ENCODE measurements around the gene LMO1. TPM values are rescaled to one million over a fixed set of nuclear protein-coding genes. Genes with fewer than 3 reads are reported as not detected.

LMO1 gene
- total and polyA plus RNA-seq, 2 of the 13 experiments (the other 11 are each of a cell fraction or from before 2014, with no cell fraction given), result not detected

- H3K9me3 ChIP-seq (ENCODE audit: low read length), result no peaks in the 10 kb centered on the region
- no peak overlapping the region for H3K4me3 ChIP-seq (replicated peaks in 1 of 3; ENCODE audit: insufficient read depth in 1 of 3, low read depth in 2 of 3, low read length in 3 of 3)
- FAIRE-seq (no peak), DNase-seq (ENCODE audit: low spot score) (no peak), ATAC-seq (no peak)
- CTCF ChIA-PET (ENCODE audit: low intra/inter-chr PET ratio, low total read pairs), result no interaction called here
- no TSS peak for BruUV-seq (replicated peaks)
- no peak overlapping the region for H3K4me2 ChIP-seq (ENCODE audit: low read depth, low read length)
- intact Hi-C loops (cut with micrococcal nuclease; ENCODE audit: unreplicated experiment) (no loop called here), in situ Hi-C loops (cut with HindIII; ENCODE audit: extremely low pct_ligation_motif_present, low pct_unique_long_range_greater_than_20kb) (no loop called here)
- peaks cover 0 to 34% of the 10 kb centered on the region in 2 experiments; a peak in 4 of 5 replicates for H3K27me3 ChIP-seq (ENCODE audit: control insufficient read depth in 1 of 2, insufficient read depth in 2 of 2, low read length in 2 of 2)
- H3K36me3 ChIP-seq (replicated peaks in 1 of 2; ENCODE audit: control insufficient read depth in 1 of 2, insufficient read depth in 2 of 2, low read length in 2 of 2), result no peaks in the 10 kb centered on the region
- no peaks in the 10 kb centered on the region for H3K4me1 ChIP-seq (ENCODE audit: insufficient read depth, low read length)
- POLR2A ChIA-PET, result no interaction called here
- H3K9ac ChIP-seq (ENCODE audit: insufficient read depth, low read depth, low read length), result no peak overlapping the region
- no peak overlapping the region for H3K27ac ChIP-seq (ENCODE audit: extremely low read length, insufficient read depth, low read length)
- H4K20me1 ChIP-seq (ENCODE audit: insufficient read depth, low read length), result no peaks in the 10 kb centered on the region; the same call in 1 of the 2 replicates
- no peak overlapping the region for H2AFZ ChIP-seq (ENCODE audit: low read length)
- H3K79me2 ChIP-seq (ENCODE audit: insufficient read depth, low read length), result no peaks in the 10 kb centered on the region
- WGBS (ENCODE audit: low lambda C conversion rate), result 42% methylated on average over 5 of the region's 11 CpGs
- TF ChIP-seq ZBTB4 (CRISPR knock-in tag; IDR thresholded peaks at IDR 0.05; ENCODE audit: borderline replicate concordance) (no peak), CERS6 (CRISPR knock-in tag; IDR thresholded peaks at IDR 0.05) (no peak), ZNF510 (CRISPR knock-in tag; IDR thresholded peaks at IDR 0.05; ENCODE audit: low read depth) (no peak), NFYB (CRISPR knock-in tag; IDR thresholded peaks at IDR 0.05) (no peak), PAF1 (CRISPR knock-in tag; IDR thresholded peaks at IDR 0.05) (no peak), HNF1A (IDR thresholded peaks at IDR 0.05; ENCODE audit: low read depth) (no peak), HNF1A (CRISPR knock-in tag; IDR thresholded peaks at IDR 0.05; ENCODE audit: borderline replicate concordance) (no peak)
Observed at GRCh38 chr11:8217926-8218325, 45.8 kb downstream of the LMO1 start.

All from HepG2 (cell line).